Measurements from ENCODE around the gene CDK13. TPM values are rescaled to one million over a fixed set of nuclear protein-coding genes. Genes with fewer than 3 reads are reported as not detected.
A peak's percentile ranks its signal among the peaks of the same experiment; 100 is the strongest.

The CDK13 gene
- total and polyA plus RNA-seq, 9 of the 15 experiments (the other 6 are each of a cell fraction or from before 2014, with no cell fraction given): 9.8 to 46.1 (median 32.4) TPM

DNA sequence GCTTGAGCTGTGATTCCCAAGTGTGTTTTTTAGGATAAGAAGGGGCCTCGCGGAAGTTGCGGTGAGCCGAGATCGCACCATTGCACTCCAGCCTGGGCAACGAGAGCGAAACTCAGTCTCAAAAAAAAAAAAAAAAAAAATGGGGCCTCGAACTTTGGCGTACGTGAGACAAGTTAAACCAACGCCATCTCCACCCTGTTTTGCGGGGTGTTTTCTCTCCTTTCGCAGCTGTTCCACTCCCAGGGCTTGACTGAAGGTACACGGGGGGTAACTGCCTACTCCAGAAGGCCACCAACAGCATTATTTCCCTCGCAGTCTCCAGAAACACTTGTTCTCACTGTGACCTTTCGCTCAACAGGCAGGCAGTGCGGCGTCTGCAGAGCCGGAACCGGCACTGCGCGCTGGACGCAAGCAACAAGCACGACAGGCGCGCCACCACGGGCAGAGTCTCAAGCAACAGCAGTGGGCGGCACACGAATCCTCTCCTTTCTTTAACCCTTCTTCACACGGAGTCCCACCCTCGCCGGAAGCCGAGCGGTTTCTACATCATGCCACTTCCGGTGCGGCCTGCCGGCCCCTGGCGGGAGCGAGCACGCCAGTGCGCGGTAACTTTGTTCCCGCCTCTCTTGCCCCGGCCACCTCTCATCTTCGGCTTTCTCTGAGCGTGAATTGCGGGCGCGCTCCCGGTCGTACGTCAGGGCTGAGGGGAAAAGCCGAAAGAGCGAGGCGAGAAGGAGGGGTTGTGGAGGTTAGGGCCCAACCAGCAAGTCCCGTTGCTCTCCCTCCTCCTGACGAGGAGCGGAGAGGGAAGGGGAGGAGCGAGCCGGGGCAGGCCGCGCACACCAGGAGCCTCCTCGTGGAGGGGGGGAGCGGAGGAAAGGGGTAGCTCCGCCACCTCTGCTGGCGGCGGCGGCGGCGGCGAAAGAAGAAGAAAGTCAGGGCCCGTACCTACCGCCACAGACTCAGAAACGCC, 814 bp upstream of the CDK13 start (continued):
- TF ChIP-seq, protein P1, sequence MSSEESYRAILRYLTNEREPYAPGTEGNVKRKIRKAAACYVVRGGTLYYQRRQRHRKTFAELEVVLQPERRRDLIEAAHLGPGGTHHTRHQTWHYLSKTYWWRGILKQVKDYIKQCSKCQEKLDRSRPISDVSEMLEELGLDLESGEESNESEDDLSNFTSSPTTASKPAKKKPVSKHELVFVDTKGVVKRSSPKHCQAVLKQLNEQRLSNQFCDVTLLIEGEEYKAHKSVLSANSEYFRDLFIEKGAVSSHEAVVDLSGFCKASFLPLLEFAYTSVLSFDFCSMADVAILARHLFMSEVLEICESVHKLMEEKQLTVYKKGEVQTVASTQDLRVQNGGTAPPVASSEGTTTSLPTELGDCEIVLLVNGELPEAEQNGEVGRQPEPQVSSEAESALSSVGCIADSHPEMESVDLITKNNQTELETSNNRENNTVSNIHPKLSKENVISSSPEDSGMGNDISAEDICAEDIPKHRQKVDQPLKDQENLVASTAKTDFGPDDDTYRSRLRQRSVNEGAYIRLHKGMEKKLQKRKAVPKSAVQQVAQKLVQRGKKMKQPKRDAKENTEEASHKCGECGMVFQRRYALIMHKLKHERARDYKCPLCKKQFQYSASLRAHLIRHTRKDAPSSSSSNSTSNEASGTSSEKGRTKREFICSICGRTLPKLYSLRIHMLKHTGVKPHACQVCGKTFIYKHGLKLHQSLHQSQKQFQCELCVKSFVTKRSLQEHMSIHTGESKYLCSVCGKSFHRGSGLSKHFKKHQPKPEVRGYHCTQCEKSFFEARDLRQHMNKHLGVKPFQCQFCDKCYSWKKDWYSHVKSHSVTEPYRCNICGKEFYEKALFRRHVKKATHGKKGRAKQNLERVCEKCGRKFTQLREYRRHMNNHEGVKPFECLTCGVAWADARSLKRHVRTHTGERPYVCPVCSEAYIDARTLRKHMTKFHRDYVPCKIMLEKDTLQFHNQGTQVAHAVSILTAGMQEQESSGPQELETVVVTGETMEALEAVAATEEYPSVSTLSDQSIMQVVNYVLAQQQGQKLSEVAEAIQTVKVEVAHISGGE (CRISPR knock-in tag; IDR thresholded peaks at IDR 0.05): peak in 1 of 3 experiments; percentile 86; a peak in 2 of 6 replicates
- TF ChIP-seq SRF (CRISPR knock-in tag; IDR thresholded peaks at IDR 0.05) (peak; percentile 14 to 27; a peak in 1 of 4 replicates), ZNF212 (CRISPR knock-in tag; IDR thresholded peaks at IDR 0.05) (peak; percentile 88; the same call in 1 of the 2 replicates), ZBED1 (IDR thresholded peaks at IDR 0.05) (peak; percentile 57), ZNF124 (CRISPR knock-in tag; IDR thresholded peaks at IDR 0.05) (no peak), ZNF644 (tag; IDR thresholded peaks at IDR 0.05; ENCODE audit: low read depth) (0 out of 2 replicates have a peak, but pooled peaks have one; percentile 65), ZFP36 (IDR thresholded peaks at IDR 0.05; ENCODE audit: low read depth, low read length, partially characterized antibody) (no peak)
- TF ChIP-seq, protein P2, sequence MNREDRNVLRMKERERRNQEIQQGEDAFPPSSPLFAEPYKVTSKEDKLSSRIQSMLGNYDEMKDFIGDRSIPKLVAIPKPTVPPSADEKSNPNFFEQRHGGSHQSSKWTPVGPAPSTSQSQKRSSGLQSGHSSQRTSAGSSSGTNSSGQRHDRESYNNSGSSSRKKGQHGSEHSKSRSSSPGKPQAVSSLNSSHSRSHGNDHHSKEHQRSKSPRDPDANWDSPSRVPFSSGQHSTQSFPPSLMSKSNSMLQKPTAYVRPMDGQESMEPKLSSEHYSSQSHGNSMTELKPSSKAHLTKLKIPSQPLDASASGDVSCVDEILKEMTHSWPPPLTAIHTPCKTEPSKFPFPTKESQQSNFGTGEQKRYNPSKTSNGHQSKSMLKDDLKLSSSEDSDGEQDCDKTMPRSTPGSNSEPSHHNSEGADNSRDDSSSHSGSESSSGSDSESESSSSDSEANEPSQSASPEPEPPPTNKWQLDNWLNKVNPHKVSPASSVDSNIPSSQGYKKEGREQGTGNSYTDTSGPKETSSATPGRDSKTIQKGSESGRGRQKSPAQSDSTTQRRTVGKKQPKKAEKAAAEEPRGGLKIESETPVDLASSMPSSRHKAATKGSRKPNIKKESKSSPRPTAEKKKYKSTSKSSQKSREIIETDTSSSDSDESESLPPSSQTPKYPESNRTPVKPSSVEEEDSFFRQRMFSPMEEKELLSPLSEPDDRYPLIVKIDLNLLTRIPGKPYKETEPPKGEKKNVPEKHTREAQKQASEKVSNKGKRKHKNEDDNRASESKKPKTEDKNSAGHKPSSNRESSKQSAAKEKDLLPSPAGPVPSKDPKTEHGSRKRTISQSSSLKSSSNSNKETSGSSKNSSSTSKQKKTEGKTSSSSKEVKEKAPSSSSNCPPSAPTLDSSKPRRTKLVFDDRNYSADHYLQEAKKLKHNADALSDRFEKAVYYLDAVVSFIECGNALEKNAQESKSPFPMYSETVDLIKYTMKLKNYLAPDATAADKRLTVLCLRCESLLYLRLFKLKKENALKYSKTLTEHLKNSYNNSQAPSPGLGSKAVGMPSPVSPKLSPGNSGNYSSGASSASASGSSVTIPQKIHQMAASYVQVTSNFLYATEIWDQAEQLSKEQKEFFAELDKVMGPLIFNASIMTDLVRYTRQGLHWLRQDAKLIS (CRISPR knock-in tag; IDR thresholded peaks at IDR 0.05): peak; percentile 94
- TF ChIP-seq, protein P3, sequence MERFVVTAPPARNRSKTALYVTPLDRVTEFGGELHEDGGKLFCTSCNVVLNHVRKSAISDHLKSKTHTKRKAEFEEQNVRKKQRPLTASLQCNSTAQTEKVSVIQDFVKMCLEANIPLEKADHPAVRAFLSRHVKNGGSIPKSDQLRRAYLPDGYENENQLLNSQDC (CRISPR knock-in tag; IDR thresholded peaks at IDR 0.05): peak; percentile 79; the same call in 1 of the 2 replicates
- TF ChIP-seq, protein P4, sequence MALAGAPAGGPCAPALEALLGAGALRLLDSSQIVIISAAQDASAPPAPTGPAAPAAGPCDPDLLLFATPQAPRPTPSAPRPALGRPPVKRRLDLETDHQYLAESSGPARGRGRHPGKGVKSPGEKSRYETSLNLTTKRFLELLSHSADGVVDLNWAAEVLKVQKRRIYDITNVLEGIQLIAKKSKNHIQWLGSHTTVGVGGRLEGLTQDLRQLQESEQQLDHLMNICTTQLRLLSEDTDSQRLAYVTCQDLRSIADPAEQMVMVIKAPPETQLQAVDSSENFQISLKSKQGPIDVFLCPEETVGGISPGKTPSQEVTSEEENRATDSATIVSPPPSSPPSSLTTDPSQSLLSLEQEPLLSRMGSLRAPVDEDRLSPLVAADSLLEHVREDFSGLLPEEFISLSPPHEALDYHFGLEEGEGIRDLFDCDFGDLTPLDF (CRISPR knock-in tag; IDR thresholded peaks at IDR 0.05): peak; percentile 92
- TF ChIP-seq, protein P5, sequence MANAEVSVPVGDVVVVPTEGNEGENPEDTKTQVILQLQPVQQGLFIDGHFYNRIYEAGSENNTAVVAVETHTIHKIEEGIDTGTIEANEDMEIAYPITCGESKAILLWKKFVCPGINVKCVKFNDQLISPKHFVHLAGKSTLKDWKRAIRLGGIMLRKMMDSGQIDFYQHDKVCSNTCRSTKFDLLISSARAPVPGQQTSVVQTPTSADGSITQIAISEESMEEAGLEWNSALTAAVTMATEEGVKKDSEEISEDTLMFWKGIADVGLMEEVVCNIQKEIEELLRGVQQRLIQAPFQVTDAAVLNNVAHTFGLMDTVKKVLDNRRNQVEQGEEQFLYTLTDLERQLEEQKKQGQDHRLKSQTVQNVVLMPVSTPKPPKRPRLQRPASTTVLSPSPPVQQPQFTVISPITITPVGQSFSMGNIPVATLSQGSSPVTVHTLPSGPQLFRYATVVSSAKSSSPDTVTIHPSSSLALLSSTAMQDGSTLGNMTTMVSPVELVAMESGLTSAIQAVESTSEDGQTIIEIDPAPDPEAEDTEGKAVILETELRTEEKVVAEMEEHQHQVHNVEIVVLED (CRISPR knock-in tag; IDR thresholded peaks at IDR 0.05): peak; percentile 99
- TF ChIP-seq, protein P6, sequence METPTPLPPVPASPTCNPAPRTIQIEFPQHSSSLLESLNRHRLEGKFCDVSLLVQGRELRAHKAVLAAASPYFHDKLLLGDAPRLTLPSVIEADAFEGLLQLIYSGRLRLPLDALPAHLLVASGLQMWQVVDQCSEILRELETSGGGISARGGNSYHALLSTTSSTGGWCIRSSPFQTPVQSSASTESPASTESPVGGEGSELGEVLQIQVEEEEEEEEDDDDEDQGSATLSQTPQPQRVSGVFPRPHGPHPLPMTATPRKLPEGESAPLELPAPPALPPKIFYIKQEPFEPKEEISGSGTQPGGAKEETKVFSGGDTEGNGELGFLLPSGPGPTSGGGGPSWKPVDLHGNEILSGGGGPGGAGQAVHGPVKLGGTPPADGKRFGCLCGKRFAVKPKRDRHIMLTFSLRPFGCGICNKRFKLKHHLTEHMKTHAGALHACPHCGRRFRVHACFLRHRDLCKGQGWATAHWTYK (CRISPR knock-in tag; IDR thresholded peaks at IDR 0.05): peak; percentile 52; the same call in 1 of the 2 replicates
